ENCODE measurements around the gene CAP2. TPM values are rescaled to one million over a fixed set of nuclear protein-coding genes. Genes with fewer than 3 reads are reported as not detected.
"Not testable (repeated sequence)": the region's sequence is repeated elsewhere in the genome, so short reads cannot be mapped to it uniquely, and the experiment has no call there.

CAP2 gene
- total and polyA plus RNA-seq, 2 experiments from 2014 or later: 4.8 to 22.5 TPM

- H3K27me3 ChIP-seq (replicated peaks; ENCODE audit: insufficient read depth): no peaks in the 10 kb centered on the region
- H4K20me1 ChIP-seq (ENCODE audit: insufficient read depth): no peaks in the 10 kb centered on the region
- H2AFZ ChIP-seq: no peak overlapping the region
- H3K4me3 ChIP-seq: no peak overlapping the region
- in situ Hi-C loops (cut with MboI): no loop called here
- H3K9me3 ChIP-seq (ENCODE audit: low read depth): no peaks in the 10 kb centered on the region
- H3K4me2 ChIP-seq (ENCODE audit: unreplicated experiment): no peak overlapping the region
- H3K4me1 ChIP-seq (ENCODE audit: insufficient read depth): peaks cover 29% of the 10 kb centered on the region
- H3K36me3 ChIP-seq (ENCODE audit: low read depth): no peaks in the 10 kb centered on the region
- TF ChIP-seq EZH2phosphoT487 (IDR thresholded peaks at IDR 0.05; ENCODE audit: insufficient read depth, low read depth) (no peak), EZH2 (IDR thresholded peaks at IDR 0.05; ENCODE audit: insufficient read depth, poor library complexity, severe bottlenecking) (no peak)
- DNase-seq: no peak
- H3F3A ChIP-seq (ENCODE audit: insufficient read depth): peaks cover 19% of the 10 kb centered on the region
- no peaks in the 10 kb centered on the region for H3K9me2 ChIP-seq (ENCODE audit: insufficient read depth)
- H3K9ac ChIP-seq: no peak overlapping the region
- H3K27ac ChIP-seq: no peak overlapping the region
- 95 to 97% methylated on average over 7 of the region's 7 CpGs for WGBS, 2 experiments (ENCODE audit: low coverage in 1 of 2, low lambda C conversion rate in 2 of 2, missing lambda C conversion rate in 2 of 2)
- H3K79me2 ChIP-seq (ENCODE audit: insufficient read depth): peaks cover under 1% of the 10 kb centered on the region; the same call in 1 of the 2 replicates
Observed at GRCh38 chr6:17421406-17421805, 28.0 kb downstream of the CAP2 start.

DNA sequence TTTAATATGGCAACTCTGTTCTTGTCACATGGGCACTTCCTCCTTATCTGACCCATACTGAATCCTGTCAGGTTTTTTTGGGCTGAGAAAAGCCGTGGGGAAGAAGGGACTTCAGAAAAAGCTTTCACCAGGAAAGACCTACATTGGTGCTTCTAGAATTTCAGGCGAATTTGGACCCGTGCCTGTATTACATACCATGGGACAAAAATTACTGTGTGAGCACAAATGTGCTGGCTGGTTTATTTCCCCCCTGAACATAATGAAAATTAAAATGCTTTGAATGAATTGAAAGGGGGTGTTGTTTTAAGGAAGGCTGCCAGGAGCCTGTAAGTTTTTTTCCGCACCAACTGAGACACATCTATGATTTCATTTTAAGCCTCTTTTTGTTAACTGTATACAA is 29.6 kb downstream of the CAP2 start:
- Histone ChIP-seq H3K4me3 (no peak overlapping the region), H3K4me2 (ENCODE audit: unreplicated experiment) (no peak overlapping the region), H3K9ac (no peak overlapping the region), H3K9me2 (ENCODE audit: insufficient read depth) (no peaks in the 10 kb centered on the region), H3K36me3 (ENCODE audit: low read depth) (no peaks in the 10 kb centered on the region), H4K20me1 (ENCODE audit: insufficient read depth) (no peaks in the 10 kb centered on the region), H3K9me3 (ENCODE audit: low read depth) (no peaks in the 10 kb centered on the region), H3K4me1 (ENCODE audit: insufficient read depth) (peaks cover 16% of the 10 kb centered on the region), H3K27me3 (replicated peaks; ENCODE audit: insufficient read depth) (no peaks in the 10 kb centered on the region), H3K79me2 (ENCODE audit: insufficient read depth) (no peaks in the 10 kb centered on the region), H2AFZ (no peak overlapping the region), H3K27ac (no peak overlapping the region), H3F3A (ENCODE audit: insufficient read depth) (peaks cover 13% of the 10 kb centered on the region)
- TF ChIP-seq EZH2 (IDR thresholded peaks at IDR 0.05; ENCODE audit: insufficient read depth, poor library complexity, severe bottlenecking) (no peak), EZH2phosphoT487 (IDR thresholded peaks at IDR 0.05; ENCODE audit: insufficient read depth, low read depth) (no peak)
- DNase-seq: no peak
- 94 to 95% methylated on average over 4 of the region's 4 CpGs for WGBS, 2 experiments (ENCODE audit: low coverage in 1 of 2, low lambda C conversion rate in 2 of 2, missing lambda C conversion rate in 2 of 2)
- in situ Hi-C loops (cut with MboI): no loop called here

GRCh38 chr6:17427062-17427461 is 33.7 kb downstream of the CAP2 start:
- no peak overlapping the region for H3K27ac ChIP-seq
- TF ChIP-seq EZH2phosphoT487 (IDR thresholded peaks at IDR 0.05; ENCODE audit: insufficient read depth, low read depth) (no peak), EZH2 (IDR thresholded peaks at IDR 0.05; ENCODE audit: insufficient read depth, poor library complexity, severe bottlenecking) (no peak)
- H3K4me2 ChIP-seq (ENCODE audit: unreplicated experiment): no peak overlapping the region
- no peak for DNase-seq
- no peaks in the 10 kb centered on the region for H3K27me3 ChIP-seq (replicated peaks; ENCODE audit: insufficient read depth)
- H3K4me1 ChIP-seq (ENCODE audit: insufficient read depth): peaks cover 4% of the 10 kb centered on the region; the same call in 1 of the 2 replicates
- no peak overlapping the region for H3K4me3 ChIP-seq
- H3K9me2 ChIP-seq (ENCODE audit: insufficient read depth): no peaks in the 10 kb centered on the region
- H3K79me2 ChIP-seq (ENCODE audit: insufficient read depth): no peaks in the 10 kb centered on the region
- H3F3A ChIP-seq (ENCODE audit: insufficient read depth): peaks cover 13% of the 10 kb centered on the region
- no peak overlapping the region for H3K9ac ChIP-seq
- no peaks in the 10 kb centered on the region for H3K9me3 ChIP-seq (ENCODE audit: low read depth)
- H3K36me3 ChIP-seq (ENCODE audit: low read depth): no peaks in the 10 kb centered on the region
- WGBS, 2 experiments (ENCODE audit: low coverage in 1 of 2, low lambda C conversion rate in 2 of 2, missing lambda C conversion rate in 2 of 2): 96 to 99% methylated on average over 6 of the region's 6 CpGs
- in situ Hi-C loops (cut with MboI): no loop called here
- H2AFZ ChIP-seq: no peak overlapping the region
- H4K20me1 ChIP-seq (ENCODE audit: insufficient read depth): no peaks in the 10 kb centered on the region

DNA sequence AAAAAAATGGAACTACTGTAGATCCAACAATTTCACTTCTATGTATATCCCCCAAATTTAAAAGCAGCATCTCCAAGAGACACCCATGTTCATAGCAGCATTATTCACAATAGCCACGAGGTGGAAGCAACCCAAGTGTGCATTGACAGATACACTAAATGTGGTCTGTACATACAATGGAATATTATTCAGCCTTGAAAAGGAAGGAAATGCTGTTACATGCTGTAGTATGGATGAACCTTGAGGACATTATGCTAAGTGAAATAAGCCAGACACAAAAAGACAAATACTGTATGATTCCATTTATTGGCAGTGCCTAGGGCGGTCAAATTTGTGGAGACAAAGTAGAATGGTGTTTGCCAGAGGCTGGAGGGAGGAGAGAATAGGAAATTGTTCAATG is 34.2 kb downstream of the CAP2 start:
- TF ChIP-seq EZH2phosphoT487 (IDR thresholded peaks at IDR 0.05; ENCODE audit: insufficient read depth, low read depth): no peak
- Histone ChIP-seq H3K4me2 (ENCODE audit: unreplicated experiment) (no peak overlapping the region), H3K4me3 (no peak overlapping the region), H3K9me3 (ENCODE audit: low read depth) (no peaks in the 10 kb centered on the region), H3K9ac (no peak overlapping the region), H3F3A (ENCODE audit: insufficient read depth) (peaks cover 17% of the 10 kb centered on the region), H3K27ac (no peak overlapping the region), H3K9me2 (ENCODE audit: insufficient read depth) (no peaks in the 10 kb centered on the region), H3K79me2 (ENCODE audit: insufficient read depth) (no peaks in the 10 kb centered on the region), H3K36me3 (ENCODE audit: low read depth) (no peaks in the 10 kb centered on the region), H2AFZ (no peak overlapping the region), H3K4me1 (ENCODE audit: insufficient read depth) (peaks cover 4% of the 10 kb centered on the region; the same call in 1 of the 2 replicates), H4K20me1 (ENCODE audit: insufficient read depth) (no peaks in the 10 kb centered on the region), H3K27me3 (replicated peaks; ENCODE audit: insufficient read depth) (no peaks in the 10 kb centered on the region)
- in situ Hi-C loops (cut with MboI): no loop called here
- no peak for DNase-seq
- 76 to 77% methylated on average over 2 of the region's 2 CpGs for WGBS, 2 experiments (ENCODE audit: low coverage in 1 of 2, low lambda C conversion rate in 2 of 2, missing lambda C conversion rate in 2 of 2)

DNA sequence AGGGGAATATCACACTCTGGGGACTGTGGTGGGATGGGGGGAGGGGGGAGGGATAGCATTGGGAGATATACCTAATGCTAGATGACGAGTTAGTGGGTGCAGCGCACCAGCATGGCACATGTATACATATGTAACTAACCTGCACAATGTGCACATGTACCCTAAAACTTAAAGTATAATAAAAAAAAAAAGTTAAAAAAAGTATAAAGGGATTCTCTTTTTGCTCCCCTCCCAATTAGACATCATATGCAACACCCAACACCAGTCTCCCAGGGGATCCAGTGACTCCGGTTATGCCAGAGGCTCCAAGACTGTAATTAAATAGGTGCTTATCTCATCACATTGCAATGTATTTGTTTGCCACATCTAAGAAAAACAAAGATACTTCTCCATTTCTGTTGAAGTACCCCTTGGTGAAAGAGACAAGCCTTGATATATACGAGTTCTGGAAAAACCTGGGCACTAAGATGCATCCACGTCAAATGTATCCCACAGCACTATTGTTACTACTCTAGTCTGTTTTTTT is 35.3 kb downstream of the CAP2 start:
- H3K27ac ChIP-seq; H3K9me2 ChIP-seq (ENCODE audit: insufficient read depth); H3K36me3 ChIP-seq (ENCODE audit: low read depth); H3K9ac ChIP-seq; H3K4me3 ChIP-seq; H3K4me1 ChIP-seq (ENCODE audit: insufficient read depth); DNase-seq; in situ Hi-C loops (cut with MboI); H3K79me2 ChIP-seq (ENCODE audit: insufficient read depth); H3K9me3 ChIP-seq (ENCODE audit: low read depth); H3K4me2 ChIP-seq (ENCODE audit: unreplicated experiment); H4K20me1 ChIP-seq (ENCODE audit: insufficient read depth); H3K27me3 ChIP-seq (replicated peaks; ENCODE audit: insufficient read depth); H2AFZ ChIP-seq: not testable (repeated sequence)
- 93 to 96% methylated on average over 3 to 5 of the region's 5 CpGs for WGBS, 2 experiments (ENCODE audit: low coverage in 1 of 2, low lambda C conversion rate in 2 of 2, missing lambda C conversion rate in 2 of 2)
- peaks cover 17% of the 10 kb centered on the region for H3F3A ChIP-seq (ENCODE audit: insufficient read depth)

Data from GM23248 (cell line).